HEK293T (cell line): ENCODE measurements around the gene CASQ2.
A peak's percentile ranks its signal among the peaks of the same experiment; 100 is the strongest.

Source experiments
- CTCF ChIA-PET: fragments of 350-600 bp; formaldehyde crosslinking; extraction: SDS; loops from one replicate; lab custom pipeline; 2021; ENCODE audit warnings: antibody characterized with exemption, inconsistent platforms; lab: Yijun Ruan, JAX
- POLR2A ChIA-PET: fragments of 350-600 bp; formaldehyde crosslinking; extraction: SDS; loops from one replicate; lab custom pipeline; 2020; ENCODE audit warnings: antibody characterized with exemption, inconsistent platforms; lab: Yijun Ruan, JAX
- DNase-seq: peaks from one replicate; pipeline ENCODE4 v3.0.0; 2012; ENCODE audit warnings: mixed read lengths; ENCODE audit errors: extremely low spot score
- ARNT ChIP-seq: fragments of 450-650 bp; IDR thresholded peaks from 2 replicates; pipeline ENCODE4 v1.6.1; 2017; ENCODE audit warnings: mild to moderate bottlenecking
- BHLHE40 ChIP-seq: fragments of 450-650 bp; IDR thresholded peaks from 2 replicates; pipeline ENCODE4 v1.6.1; 2016; ENCODE audit warnings: mild to moderate bottlenecking, moderate library complexity, borderline replicate concordance
- CTBP1 ChIP-seq: fragments of 450-650 bp; IDR thresholded peaks from 2 replicates; pipeline ENCODE4 v1.6.1; 2016; ENCODE audit warnings: borderline replicate concordance
- ELF4 ChIP-seq: fragments of 450-650 bp; IDR thresholded peaks from 2 replicates; pipeline ENCODE4 v1.6.1; 2017; ENCODE audit warnings: antibody characterized with exemption
- FOXA1 ChIP-seq: fragments of 450-650 bp; IDR thresholded peaks from 2 replicates; pipeline ENCODE4 v1.6.1; 2016; ENCODE audit warnings: mild to moderate bottlenecking
- FOXK2 ChIP-seq: fragments of 450-650 bp; IDR thresholded peaks from 2 replicates; pipeline ENCODE4 v1.6.1; 2016; ENCODE audit warnings: mild to moderate bottlenecking
- FOXM1 ChIP-seq: fragments of 450-650 bp; IDR thresholded peaks from 2 replicates; pipeline ENCODE4 v1.6.1; 2017; ENCODE audit warnings: mild to moderate bottlenecking, borderline replicate concordance
- HDGF ChIP-seq: fragments of 450-650 bp; IDR thresholded peaks from 2 replicates; pipeline ENCODE4 v1.6.1; 2017; ENCODE audit warnings: antibody characterized with exemption, borderline replicate concordance
- L3MBTL2 ChIP-seq: fragments of 450-650 bp; conservative IDR thresholded peaks from 2 replicates; pipeline ENCODE4 v1.6.1; 2016; ENCODE audit warnings: mild to moderate bottlenecking
- LEF1 ChIP-seq: fragments of 450-650 bp; IDR thresholded peaks from 2 replicates; pipeline ENCODE4 v1.6.1; 2017; ENCODE audit warnings: mild to moderate bottlenecking, borderline replicate concordance
- NFRKB ChIP-seq: fragments of 450-650 bp; IDR thresholded peaks from 2 replicates; pipeline ENCODE4 v1.6.1; 2016; ENCODE audit warnings: mild to moderate bottlenecking, moderate library complexity
- SP1 ChIP-seq: fragments of 450-650 bp; IDR thresholded peaks from 2 replicates; pipeline ENCODE4 v1.6.1; 2017
- SUZ12 ChIP-seq: fragments of 450-650 bp; IDR thresholded peaks from 2 replicates; pipeline ENCODE4 v1.6.1; 2016; ENCODE audit warnings: mild to moderate bottlenecking
- TARDBP ChIP-seq: fragments of 450-650 bp; IDR thresholded peaks from 2 replicates; pipeline ENCODE4 v1.6.1; 2016
- ZNF384 ChIP-seq: fragments of 450-650 bp; IDR thresholded peaks from 2 replicates; pipeline ENCODE4 v1.6.1; 2016
- TF ChIP-seq, protein P1 (sequence below): fragments of 450-650 bp; IDR thresholded peaks from 2 replicates; pipeline ENCODE4 v1.6.1; 2016

CASQ2 gene

DNA sequence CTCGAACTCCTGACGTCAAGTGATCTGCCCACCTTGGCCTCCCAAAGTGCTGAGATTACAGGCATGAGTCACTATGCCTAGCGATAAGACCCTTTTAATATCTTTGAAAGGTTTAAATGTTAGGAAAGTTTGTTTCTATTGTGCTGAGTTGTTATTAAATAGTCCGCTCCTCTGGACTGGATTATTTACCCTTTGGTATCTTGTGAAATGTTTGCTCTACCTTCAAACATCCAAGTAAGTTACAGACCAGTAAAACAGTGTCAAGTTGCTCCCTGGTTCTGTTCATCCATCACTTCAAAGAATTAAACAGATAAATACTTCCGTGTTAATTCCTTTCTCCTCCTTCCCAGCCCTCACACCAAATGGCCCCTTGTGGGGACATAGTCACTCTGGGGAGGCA, 44.8 kb downstream of the CASQ2 start:
- DNase-seq, result no peak
- no peak for TF ChIP-seq ZNF384
- TF ChIP-seq FOXA1, result no peak
- ChIA-PET CTCF (interaction anchor here (2.0 kb wide), 1 partner anchor 17 kb away, joined by 6 read pairs; no protein-coding TSS in a partner anchor), POLR2A (no interaction called here)

DNA sequence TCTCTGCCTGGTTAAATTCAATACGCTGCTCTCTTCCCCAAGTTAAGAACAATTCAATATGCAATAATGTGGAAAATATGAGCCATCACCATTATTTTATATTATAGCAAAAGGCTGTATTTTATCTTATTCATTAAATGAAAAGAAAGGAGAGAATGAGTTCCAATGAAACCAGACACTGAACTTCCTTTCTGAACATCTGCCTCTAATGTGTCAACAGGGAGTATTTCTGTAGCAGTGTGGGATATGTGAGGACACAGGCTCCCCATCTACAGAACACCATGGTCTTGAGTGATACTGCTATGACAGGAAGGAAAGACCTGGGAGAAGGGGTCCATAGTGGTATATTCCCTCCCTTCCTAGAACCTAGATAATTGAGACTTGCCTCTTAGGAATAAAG, 46.3 kb downstream of the CASQ2 start:
- ChIA-PET CTCF (no interaction called here), POLR2A (no interaction called here)
- no peak for DNase-seq
- TF ChIP-seq ARNT (no peak), SUZ12 (no peak), L3MBTL2 (no peak), TARDBP (no peak), NFRKB (no peak), SP1 (no peak), LEF1 (no peak), BHLHE40 (no peak), FOXK2 (no peak), FOXM1 (no peak)
- TF ChIP-seq, protein P1, sequence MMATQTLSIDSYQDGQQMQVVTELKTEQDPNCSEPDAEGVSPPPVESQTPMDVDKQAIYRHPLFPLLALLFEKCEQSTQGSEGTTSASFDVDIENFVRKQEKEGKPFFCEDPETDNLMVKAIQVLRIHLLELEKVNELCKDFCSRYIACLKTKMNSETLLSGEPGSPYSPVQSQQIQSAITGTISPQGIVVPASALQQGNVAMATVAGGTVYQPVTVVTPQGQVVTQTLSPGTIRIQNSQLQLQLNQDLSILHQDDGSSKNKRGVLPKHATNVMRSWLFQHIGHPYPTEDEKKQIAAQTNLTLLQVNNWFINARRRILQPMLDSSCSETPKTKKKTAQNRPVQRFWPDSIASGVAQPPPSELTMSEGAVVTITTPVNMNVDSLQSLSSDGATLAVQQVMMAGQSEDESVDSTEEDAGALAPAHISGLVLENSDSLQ, result no peak

DNA sequence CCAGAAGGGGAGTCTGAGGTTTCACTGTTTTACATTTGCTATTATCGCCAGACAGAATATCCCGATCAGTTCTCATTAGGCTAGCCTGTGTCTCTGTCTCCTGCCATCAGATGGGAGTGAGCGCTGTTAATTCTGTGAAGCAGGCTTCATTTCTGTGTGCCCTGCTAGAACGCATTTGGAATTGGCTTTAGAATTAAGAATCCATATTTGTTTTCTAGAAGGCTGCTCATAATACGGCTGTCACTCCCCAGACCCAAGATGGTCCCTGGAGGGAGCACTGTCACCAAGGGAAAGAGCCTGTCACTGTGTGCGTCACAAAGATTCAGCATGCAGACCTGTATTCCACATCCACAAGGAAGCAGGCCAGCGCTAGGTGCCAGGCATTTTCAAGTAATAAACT, 49.2 kb downstream of the CASQ2 start:
- no peak for TF ChIP-seq ARNT
- no peak for TF ChIP-seq SUZ12
- TF ChIP-seq FOXK2, result no peak
- TF ChIP-seq, protein P1, result no peak
- TF ChIP-seq TARDBP, result no peak
- TF ChIP-seq LEF1, result no peak
- TF ChIP-seq ZNF384, result no peak
- no peak for DNase-seq
- CTCF ChIA-PET, result interaction anchor here (1.5 to 3.9 kb wide), 2 partner anchors 13 to 46 kb away, joined by 4 to 25 read pairs; no protein-coding TSS in a partner anchor
- POLR2A ChIA-PET, result no interaction called here

DNA sequence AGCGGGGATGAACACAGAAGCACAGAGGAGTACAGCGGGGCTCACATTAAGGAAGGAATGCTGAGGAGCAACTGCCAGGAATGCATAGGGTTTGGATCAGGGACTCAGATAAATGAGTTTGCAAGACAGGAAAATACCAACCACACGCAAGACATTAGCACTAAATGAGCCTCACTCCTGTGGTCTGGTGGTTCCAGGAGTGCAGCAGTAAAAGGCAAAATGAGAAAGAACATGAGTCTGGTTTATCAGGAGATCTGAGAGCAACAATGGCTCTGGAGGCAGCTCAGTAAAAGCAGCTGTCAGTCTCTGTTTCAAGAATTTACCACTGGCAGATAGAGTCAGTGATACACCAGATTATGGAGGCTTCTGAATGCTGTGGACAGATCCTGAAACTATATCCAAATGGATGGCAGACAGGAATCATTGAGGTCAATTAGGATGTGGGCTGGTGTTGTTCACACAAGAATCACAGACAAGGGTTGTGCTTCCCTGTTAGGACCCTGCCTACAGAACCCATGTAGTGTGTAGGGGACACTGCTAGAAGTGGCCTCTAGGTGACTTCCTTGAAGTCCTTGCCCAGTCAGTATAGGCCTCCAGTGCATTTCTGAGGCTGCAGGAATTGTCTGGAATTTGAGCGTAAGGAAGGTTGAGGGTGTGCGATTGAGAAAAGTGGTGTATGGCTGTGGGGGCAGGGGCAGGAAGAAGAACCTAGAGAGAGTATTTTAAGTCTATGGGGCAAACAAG, 50.3 kb downstream of the CASQ2 start:
- no peak for DNase-seq
- ChIA-PET CTCF (interaction anchor here (0.8 to 3.9 kb wide), 5 partner anchors 12 to 110 kb away, joined by 3 to 25 read pairs (median 9); no protein-coding TSS in a partner anchor), POLR2A (no interaction called here)
- no peak for TF ChIP-seq TARDBP
- no peak for TF ChIP-seq ZNF384
- TF ChIP-seq LEF1, result no peak
- no peak for TF ChIP-seq HDGF
- TF ChIP-seq, protein P1, result no peak

DNA sequence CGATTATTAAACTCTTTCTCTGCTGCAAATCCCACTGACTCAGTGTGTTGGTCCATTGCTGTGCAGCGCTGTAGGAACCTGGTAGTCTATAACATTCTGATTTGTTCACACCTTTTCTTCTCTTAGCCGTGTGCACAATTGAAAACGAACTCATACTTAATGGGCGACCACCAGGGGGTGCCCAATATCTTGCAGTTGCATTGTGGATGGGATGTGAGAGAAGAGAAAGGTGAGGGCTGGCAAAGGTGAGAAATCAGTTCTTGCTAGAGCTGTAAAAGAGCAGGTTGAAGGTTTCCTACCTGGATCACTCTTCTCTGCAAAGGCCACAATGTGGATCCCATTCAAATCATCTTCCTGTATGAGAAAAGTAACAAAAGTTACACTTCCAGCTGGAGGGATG, 51.0 kb downstream of the CASQ2 start:
- POLR2A ChIA-PET, result no interaction called here

DNA sequence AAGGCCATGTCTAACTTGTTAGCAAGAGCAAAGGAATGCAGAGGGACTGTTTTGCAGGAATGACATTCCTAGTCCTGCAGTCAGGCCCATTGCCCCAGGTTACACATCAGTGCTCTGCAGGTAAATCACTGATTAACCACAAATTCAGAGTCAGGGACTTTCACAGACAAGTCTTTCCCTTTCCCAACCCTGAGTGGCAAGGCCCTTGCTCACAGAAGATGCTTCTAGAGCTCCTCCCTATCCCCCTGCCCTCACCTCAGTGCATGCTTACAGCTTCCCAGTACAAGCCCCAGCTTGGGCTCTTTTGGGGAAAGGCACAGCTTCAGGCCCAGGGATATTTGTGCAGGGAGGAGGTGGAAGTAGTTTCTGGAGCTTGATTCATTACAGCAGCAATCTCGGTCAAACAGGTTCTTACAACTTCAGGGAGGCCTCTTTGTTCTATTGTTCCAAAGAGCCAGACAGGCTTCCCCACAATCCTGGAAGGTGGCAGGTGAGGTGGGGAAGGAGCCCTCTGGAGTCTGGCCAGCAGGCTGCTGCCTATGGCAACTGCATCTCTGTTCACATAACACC, 53.9 kb downstream of the CASQ2 start:
- ChIA-PET POLR2A (no interaction called here), CTCF (interaction anchor here (0.6 to 1.2 kb wide), 3 partner anchors 9 to 736 kb away, joined by 3 to 4 read pairs (median 3); no protein-coding TSS in a partner anchor)
- no peak for TF ChIP-seq FOXK2
- no peak for TF ChIP-seq NFRKB
- TF ChIP-seq, protein P1, result no peak
- TF ChIP-seq FOXM1, result no peak
- no peak for TF ChIP-seq BHLHE40
- no peak for TF ChIP-seq LEF1
- no peak for TF ChIP-seq ZNF384
- TF ChIP-seq TARDBP, result no peak
- TF ChIP-seq HDGF, result no peak
- no peak for TF ChIP-seq L3MBTL2
- TF ChIP-seq FOXA1, result no peak
- TF ChIP-seq ARNT, result no peak
- TF ChIP-seq CTBP1, result no peak
- TF ChIP-seq SP1, result no peak
- no peak for TF ChIP-seq ELF4
- TF ChIP-seq SUZ12, result no peak
- DNase-seq, result no peak

More for the DNA sequence above, 51.0 kb downstream of the CASQ2 start:
- peak; percentile 37 for DNase-seq
- TF ChIP-seq HDGF (no peak), ARNT (no peak), L3MBTL2 (peak; percentile 52; the same call in 1 of the 2 replicates), FOXK2 (no peak)
- TF ChIP-seq, protein P1, result no peak
- CTCF ChIA-PET, result interaction anchor here (0.8 to 3.9 kb wide), 5 partner anchors 11 to 109 kb away, joined by 3 to 25 read pairs (median 9); no protein-coding TSS in a partner anchor
